Testis (tissue), 2 donors: ENCODE results near the gene NPL.

Source experiments
- POLR2A ChIP-seq: fragments of 450-650 bp; IDR thresholded peaks from one replicate; pipeline ENCODE4 v1.6.1; 2017; ENCODE audit warnings: antibody characterized with exemption, mild to moderate bottlenecking, moderate library complexity
- TF ChIP-seq, protein P1 (sequence below), 3 experiments: fragments of 450-650 bp in 2 of 3; fragments of 200-600 bp in 1 of 3; sonication (generic) in 1 of 3; IDR thresholded peaks; one replicate each; pipeline ENCODE4 v1.5.1; 2016 to 2019; ENCODE audit warnings: antibody characterized with exemption in 3 of 3, mild to moderate bottlenecking in 2 of 3, moderate library complexity in 1 of 3

DNA sequence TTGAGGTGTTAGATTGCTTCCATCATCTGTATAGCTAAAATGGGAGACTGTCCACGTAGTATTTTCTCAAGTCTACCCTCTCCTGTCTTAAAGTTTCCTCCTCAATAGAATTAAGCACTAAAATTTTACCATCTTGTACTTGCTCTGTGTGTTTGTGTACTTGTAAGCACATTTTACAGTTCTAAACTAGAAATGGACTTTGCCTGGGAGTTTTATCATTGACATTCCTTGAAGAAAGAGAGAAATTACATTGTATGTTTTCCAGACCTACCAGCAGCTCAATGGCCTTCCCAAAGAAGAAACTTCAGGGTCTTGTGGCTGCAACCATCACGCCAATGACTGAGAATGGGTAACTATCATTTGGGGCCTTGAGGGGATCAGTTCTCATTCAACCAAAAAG lies 4.5 kb downstream of the NPL start:
- TF ChIP-seq POLR2A, result no peak
- TF ChIP-seq, protein P1, sequence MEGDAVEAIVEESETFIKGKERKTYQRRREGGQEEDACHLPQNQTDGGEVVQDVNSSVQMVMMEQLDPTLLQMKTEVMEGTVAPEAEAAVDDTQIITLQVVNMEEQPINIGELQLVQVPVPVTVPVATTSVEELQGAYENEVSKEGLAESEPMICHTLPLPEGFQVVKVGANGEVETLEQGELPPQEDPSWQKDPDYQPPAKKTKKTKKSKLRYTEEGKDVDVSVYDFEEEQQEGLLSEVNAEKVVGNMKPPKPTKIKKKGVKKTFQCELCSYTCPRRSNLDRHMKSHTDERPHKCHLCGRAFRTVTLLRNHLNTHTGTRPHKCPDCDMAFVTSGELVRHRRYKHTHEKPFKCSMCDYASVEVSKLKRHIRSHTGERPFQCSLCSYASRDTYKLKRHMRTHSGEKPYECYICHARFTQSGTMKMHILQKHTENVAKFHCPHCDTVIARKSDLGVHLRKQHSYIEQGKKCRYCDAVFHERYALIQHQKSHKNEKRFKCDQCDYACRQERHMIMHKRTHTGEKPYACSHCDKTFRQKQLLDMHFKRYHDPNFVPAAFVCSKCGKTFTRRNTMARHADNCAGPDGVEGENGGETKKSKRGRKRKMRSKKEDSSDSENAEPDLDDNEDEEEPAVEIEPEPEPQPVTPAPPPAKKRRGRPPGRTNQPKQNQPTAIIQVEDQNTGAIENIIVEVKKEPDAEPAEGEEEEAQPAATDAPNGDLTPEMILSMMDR (IDR thresholded peaks at IDR 0.05), result no peak
